GM21528 (cell line): ENCODE data around the gene RTKN.

Source experiments
- ATAC-seq: cut with Tn5 transposase; IDR thresholded peaks from one replicate; pipeline ENCODE4 v1.9.1; 2021; ENCODE audit warnings: mild to moderate bottlenecking, moderate library complexity; ENCODE audit not compliant: unreplicated experiment, low FRiP score

Gene RTKN

DNA sequence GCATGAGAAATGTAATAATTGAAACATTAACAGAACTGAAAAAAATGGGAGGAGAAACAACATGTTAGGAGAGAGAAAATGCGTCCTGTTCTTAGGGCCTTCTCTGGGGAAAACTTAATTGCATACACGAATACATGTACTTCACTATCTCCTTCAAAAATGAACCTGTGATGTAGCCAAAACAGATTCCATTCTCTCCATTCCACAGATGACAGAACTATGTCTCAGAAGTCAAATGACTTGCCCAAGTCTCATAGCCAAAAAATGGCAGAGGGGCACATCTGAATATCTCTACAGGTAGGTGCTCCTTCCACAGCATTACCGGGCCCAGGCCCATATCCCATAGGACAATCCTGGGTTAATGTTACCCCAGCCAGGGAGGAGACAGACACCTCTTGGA is 57.7 kb downstream of the RTKN start:
- ATAC-seq: no peak

DNA sequence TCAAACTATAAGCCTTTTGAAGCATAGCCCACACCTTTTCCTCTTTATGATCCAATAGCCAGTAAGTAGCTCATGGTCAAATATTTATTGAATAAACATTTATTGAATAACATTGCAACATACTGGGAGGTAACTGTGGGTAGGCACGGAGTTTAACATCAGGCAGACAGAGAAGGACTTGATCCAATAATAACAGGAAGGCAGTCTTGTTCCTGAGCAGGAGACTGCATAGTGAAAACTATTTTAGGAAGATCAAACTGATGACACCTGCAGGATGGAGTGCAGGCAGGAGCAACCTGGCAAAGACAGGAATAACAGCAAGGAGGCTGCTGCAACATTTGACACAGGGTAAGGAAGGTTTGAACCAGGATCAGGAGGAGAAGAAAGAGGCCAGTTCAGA is 58.5 kb downstream of the RTKN start:
- ATAC-seq: no peak

DNA sequence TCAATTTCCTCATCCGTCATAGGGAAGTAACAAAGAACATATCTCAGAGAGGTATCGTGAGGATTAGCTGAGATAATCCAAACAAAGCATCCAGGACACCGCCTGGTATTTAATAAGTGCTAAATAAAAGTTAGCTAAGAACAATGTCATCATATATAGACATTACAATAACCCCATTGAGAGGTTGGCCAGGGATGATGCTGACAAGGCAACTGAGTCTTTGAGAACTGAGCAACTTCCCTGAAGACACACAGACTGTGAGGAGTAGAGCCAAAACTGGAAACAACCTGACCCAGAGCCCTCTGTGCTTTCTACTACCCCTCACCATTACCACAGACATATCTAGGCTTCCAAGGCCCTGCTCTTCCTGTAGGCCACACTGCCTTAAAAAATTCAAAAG is 60.0 kb downstream of the RTKN start:
- no peak for ATAC-seq

DNA sequence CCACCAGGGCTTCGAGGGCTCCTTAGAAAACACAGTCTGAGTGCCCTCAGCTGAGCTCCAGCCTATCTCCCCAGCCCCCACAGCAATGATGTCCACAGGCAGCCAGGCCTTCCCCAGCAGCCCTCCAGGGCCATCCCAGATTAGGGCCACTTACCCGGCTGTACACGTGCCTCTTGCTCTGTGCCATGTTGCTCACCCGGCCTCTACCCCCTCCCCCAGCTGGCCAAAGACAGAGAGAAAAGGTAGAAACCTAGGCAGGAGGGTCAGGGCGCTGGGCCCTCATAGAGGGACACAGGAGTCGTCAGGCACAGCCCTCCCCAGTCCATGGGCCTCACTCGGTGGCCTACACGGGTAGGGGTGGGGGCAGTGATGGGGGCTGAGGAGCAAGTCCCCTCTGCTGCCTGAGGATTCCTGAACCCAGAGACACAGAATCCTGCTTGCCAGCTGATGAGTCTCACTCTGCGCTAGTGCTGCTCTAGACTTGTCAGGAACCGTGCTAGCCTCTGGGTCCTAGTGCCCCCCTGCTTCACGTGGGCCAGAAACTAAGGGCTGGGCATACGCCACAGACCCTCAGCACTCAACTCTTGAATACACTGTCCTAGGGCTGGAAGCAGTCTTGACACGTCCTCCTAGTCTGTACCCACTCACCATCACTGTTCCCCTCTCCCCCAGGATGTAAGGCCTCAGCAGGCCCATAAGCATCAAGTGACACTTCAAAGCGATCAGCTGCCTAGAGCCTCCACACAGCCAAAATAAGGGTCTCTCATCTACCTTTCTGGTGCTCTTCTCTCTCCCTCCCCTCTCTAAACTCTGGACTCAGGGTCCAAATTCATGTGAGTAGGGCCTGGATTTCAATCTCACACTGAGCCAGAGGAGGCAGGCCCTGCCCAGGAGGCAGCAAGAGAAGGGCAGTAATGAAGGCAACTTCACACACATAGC is 61.6 kb downstream of the RTKN start, which contains the start of gene DCTN1:
Gene DCTN1, minus strand, starts transcription at position 461 of the 939 bp plus-strand sequence. Its CDS starts 274 bp downstream, at position 187.
- ATAC-seq: no peak

DNA sequence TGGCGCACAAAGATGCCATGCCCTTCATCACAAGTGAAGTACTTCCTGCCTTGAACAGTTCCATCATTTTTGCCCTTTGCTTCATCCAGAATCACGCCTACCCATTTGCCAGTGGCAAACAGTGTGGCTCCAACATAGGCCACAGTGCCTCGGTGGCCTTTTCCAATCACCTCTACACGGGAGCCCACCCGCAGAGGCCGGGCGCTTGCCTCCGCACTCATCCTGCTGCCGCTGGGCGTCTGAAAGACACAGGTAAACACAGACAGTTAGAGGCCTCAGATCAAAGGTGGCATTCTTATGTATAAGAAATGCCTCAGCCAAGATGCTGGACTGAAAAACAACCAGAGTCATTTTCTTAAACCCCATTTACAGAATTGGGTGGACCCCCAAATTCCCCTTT is 63.7 kb downstream of the RTKN start:
- no peak for ATAC-seq

DNA sequence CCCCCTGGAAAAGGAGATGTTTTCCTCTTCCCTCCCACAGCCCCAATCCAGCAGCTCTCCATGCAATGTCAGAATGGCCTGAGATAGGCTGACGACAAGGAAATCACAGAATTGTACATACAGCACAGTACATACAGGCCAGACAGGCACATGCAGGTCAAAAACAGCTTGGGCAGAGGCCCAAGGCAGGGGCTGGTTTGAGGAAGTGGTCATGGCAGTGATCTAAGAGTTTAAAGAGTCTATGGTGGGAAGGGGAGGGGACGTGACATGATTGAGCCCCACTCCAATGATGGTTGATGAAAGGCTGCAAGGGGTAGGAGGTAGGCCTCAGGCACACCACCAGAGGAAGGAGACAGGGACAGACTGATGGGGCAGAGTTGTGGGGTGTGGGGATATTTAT is 65.9 kb downstream of the RTKN start:
- ATAC-seq: no peak
